ENCODE measurements around the gene CST7. TPM values are rescaled to one million over a fixed set of nuclear protein-coding genes. Genes with fewer than 3 reads are reported as not detected.

Gene CST7, protein sequence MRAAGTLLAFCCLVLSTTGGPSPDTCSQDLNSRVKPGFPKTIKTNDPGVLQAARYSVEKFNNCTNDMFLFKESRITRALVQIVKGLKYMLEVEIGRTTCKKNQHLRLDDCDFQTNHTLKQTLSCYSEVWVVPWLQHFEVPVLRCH
- polyA plus RNA-seq (not detected in 2 replicates), polyA minus RNA-seq (not detected in 2 replicates)

DNA sequence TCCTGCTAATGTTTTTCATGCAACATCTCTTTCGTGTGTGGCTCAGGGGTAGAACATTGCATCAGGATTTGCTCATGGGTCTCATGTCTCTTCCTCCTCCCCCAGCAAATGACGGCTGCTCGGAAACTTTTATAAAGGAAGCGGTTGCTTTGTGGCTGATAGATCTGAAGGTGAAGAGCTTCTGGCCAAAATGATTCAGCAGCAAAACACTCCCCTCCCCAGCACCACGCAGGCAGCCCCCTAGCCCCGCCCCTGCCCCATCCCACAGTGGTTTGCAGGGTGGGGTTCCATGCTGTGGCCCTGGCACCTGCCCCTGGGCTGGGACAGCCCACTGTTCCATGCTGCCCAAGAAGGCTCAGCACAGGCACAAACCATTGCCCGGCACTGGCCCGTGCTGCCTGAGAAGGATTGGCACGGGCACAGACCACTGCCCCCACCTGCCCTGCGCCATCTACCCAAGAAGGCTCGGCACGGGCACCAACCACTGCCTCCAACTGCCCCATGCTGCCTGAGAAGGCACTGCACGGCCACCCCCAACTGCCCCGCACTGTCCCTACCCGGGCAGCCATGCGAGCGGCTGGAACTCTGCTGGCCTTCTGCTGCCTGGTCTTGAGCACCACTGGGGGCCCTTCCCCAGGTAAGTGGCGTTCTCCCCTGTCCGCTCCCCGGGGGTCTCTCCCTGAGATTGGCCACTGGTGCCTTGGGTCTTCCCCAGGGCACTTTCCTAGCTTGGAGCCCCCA, at the start of gene CST7:
Gene CST7 (plus strand): TSS at position 331 of the 741 bp plus-strand sequence. CDS start 237 bp downstream, at position 568.
- Histone ChIP-seq H3K27me3 (ENCODE audit: insufficient read depth, low read depth, low read length) (no peaks in the 10 kb centered on the region), H3K36me3 (ENCODE audit: insufficient read depth, low read length) (no peaks in the 10 kb centered on the region), H3K9ac (ENCODE audit: low read length) (no peak within 1 kb of the TSS), H3K4me2 (ENCODE audit: low read length) (no peak within 1 kb of the TSS), H4K20me1 (ENCODE audit: insufficient read depth) (no peaks in the 10 kb centered on the region), H2AFZ (ENCODE audit: low read depth, low read length) (no peak within 1 kb of the TSS), H3K4me3 (ENCODE audit: low read length) (no peak within 1 kb of the TSS), H3K9me3 (ENCODE audit: low read length) (no peaks in the 10 kb centered on the region), H3K9me2 (ENCODE audit: insufficient read depth, low read length) (no peaks in the 10 kb centered on the region), H3F3A (ENCODE audit: insufficient read depth, low read length, poor library complexity, severe bottlenecking) (no peaks in the 10 kb centered on the region), H3K27ac (ENCODE audit: low read length) (no peak within 1 kb of the TSS), H3K79me2 (replicated peaks; ENCODE audit: insufficient read depth, low read length) (no peaks in the 10 kb centered on the region)
- TF ChIP-seq, protein P1, sequence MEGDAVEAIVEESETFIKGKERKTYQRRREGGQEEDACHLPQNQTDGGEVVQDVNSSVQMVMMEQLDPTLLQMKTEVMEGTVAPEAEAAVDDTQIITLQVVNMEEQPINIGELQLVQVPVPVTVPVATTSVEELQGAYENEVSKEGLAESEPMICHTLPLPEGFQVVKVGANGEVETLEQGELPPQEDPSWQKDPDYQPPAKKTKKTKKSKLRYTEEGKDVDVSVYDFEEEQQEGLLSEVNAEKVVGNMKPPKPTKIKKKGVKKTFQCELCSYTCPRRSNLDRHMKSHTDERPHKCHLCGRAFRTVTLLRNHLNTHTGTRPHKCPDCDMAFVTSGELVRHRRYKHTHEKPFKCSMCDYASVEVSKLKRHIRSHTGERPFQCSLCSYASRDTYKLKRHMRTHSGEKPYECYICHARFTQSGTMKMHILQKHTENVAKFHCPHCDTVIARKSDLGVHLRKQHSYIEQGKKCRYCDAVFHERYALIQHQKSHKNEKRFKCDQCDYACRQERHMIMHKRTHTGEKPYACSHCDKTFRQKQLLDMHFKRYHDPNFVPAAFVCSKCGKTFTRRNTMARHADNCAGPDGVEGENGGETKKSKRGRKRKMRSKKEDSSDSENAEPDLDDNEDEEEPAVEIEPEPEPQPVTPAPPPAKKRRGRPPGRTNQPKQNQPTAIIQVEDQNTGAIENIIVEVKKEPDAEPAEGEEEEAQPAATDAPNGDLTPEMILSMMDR (IDR thresholded peaks at IDR 0.05; ENCODE audit: poor library complexity, severe bottlenecking) = no peak
- TF ChIP-seq MXI1 (conservative IDR thresholded peaks at IDR 0.05; ENCODE audit: poor library complexity, severe bottlenecking) (no peak), TAF1 (IDR thresholded peaks at IDR 0.05; ENCODE audit: low read depth) (no peak), RAD21 (conservative IDR thresholded peaks at IDR 0.05) (no peak), POLR2AphosphoS5 (IDR thresholded peaks at IDR 0.05) (no peak), EP300 (conservative IDR thresholded peaks at IDR 0.05; ENCODE audit: poor library complexity, severe bottlenecking) (no peak), EZH2 (IDR thresholded peaks at IDR 0.05; ENCODE audit: borderline replicate concordance, insufficient read depth, low read length, poor library complexity, severe bottlenecking) (no peak), SMC3 (conservative IDR thresholded peaks at IDR 0.05; ENCODE audit: poor library complexity) (no peak)
- TF ChIP-seq, protein P2, sequence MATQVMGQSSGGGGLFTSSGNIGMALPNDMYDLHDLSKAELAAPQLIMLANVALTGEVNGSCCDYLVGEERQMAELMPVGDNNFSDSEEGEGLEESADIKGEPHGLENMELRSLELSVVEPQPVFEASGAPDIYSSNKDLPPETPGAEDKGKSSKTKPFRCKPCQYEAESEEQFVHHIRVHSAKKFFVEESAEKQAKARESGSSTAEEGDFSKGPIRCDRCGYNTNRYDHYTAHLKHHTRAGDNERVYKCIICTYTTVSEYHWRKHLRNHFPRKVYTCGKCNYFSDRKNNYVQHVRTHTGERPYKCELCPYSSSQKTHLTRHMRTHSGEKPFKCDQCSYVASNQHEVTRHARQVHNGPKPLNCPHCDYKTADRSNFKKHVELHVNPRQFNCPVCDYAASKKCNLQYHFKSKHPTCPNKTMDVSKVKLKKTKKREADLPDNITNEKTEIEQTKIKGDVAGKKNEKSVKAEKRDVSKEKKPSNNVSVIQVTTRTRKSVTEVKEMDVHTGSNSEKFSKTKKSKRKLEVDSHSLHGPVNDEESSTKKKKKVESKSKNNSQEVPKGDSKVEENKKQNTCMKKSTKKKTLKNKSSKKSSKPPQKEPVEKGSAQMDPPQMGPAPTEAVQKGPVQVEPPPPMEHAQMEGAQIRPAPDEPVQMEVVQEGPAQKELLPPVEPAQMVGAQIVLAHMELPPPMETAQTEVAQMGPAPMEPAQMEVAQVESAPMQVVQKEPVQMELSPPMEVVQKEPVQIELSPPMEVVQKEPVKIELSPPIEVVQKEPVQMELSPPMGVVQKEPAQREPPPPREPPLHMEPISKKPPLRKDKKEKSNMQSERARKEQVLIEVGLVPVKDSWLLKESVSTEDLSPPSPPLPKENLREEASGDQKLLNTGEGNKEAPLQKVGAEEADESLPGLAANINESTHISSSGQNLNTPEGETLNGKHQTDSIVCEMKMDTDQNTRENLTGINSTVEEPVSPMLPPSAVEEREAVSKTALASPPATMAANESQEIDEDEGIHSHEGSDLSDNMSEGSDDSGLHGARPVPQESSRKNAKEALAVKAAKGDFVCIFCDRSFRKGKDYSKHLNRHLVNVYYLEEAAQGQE (IDR thresholded peaks at IDR 0.05; ENCODE audit: borderline replicate concordance) = no peak

DNA sequence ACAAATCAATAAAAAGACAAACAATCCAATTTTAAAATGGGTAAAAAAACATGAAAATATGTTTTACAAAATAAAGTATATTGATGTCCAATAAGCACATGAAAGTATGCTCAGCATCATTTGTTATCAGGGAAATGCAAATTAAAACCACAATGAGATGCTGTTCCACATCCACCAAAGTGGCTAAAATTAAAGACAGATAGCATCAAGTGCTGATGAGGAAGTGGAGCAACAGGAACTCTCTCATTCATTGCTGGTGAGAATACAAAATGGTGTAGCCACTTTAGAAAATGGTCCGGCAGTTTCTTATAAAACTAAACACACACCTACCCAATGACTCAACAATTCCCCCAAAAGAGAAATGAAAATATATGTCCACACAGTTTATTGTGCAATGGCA, 42.3 kb upstream of the CST7 start:
- H3K9me3 ChIP-seq (ENCODE audit: low read length) = no peaks in the 10 kb centered on the region
- no peaks in the 10 kb centered on the region for H3F3A ChIP-seq (ENCODE audit: insufficient read depth, low read length, poor library complexity, severe bottlenecking)
- H3K4me3 ChIP-seq (ENCODE audit: low read length) = no peak overlapping the region
- TF ChIP-seq, protein P1 (IDR thresholded peaks at IDR 0.05; ENCODE audit: poor library complexity, severe bottlenecking) = no peak
- TF ChIP-seq, protein P2 (IDR thresholded peaks at IDR 0.05; ENCODE audit: borderline replicate concordance) = no peak
- no peak for TF ChIP-seq EZH2 (IDR thresholded peaks at IDR 0.05; ENCODE audit: borderline replicate concordance, insufficient read depth, low read length, poor library complexity, severe bottlenecking)
- no peak for TF ChIP-seq RAD21 (conservative IDR thresholded peaks at IDR 0.05)
- no peak for TF ChIP-seq MXI1 (conservative IDR thresholded peaks at IDR 0.05; ENCODE audit: poor library complexity, severe bottlenecking)
- no peak for TF ChIP-seq SMC3 (conservative IDR thresholded peaks at IDR 0.05; ENCODE audit: poor library complexity)
- TF ChIP-seq POLR2AphosphoS5 (IDR thresholded peaks at IDR 0.05) = no peak
- TF ChIP-seq TAF1 (IDR thresholded peaks at IDR 0.05; ENCODE audit: low read depth) = no peak
- no peak for TF ChIP-seq EP300 (conservative IDR thresholded peaks at IDR 0.05; ENCODE audit: poor library complexity, severe bottlenecking)
- no peak overlapping the region for H3K9ac ChIP-seq (ENCODE audit: low read length)
- H3K4me2 ChIP-seq (ENCODE audit: low read length) = no peak overlapping the region
- no peak overlapping the region for H3K27ac ChIP-seq (ENCODE audit: low read length)
- no peaks in the 10 kb centered on the region for H3K9me2 ChIP-seq (ENCODE audit: insufficient read depth, low read length)
- H3K36me3 ChIP-seq (ENCODE audit: insufficient read depth, low read length) = no peaks in the 10 kb centered on the region
- H2AFZ ChIP-seq (ENCODE audit: low read depth, low read length) = no peak overlapping the region
- no peaks in the 10 kb centered on the region for H3K79me2 ChIP-seq (replicated peaks; ENCODE audit: insufficient read depth, low read length)
- H4K20me1 ChIP-seq (ENCODE audit: insufficient read depth) = no peaks in the 10 kb centered on the region
- no peaks in the 10 kb centered on the region for H3K27me3 ChIP-seq (ENCODE audit: insufficient read depth, low read depth, low read length)
